SU-DHL-6 (cell line): ENCODE measurements around the gene SUGCT.

ENCODE experiments used
- H2AFZ ChIP-seq: fragments of 200-600 bp; sonication (generic); 2 replicates; pipeline ENCODE4 v1.6.1; 2014; ENCODE audit warnings: low read depth, mild to moderate bottlenecking, moderate library complexity, mixed read lengths, antibody characterized with exemption, low read length; ENCODE audit not compliant: severe bottlenecking
- H3F3A ChIP-seq: fragments of 200-600 bp; shearing (Covaris generic); 2 replicates; pipeline ENCODE4 v1.6.0; 2016; ENCODE audit warnings: antibody characterized with exemption, mild to moderate bottlenecking; ENCODE audit not compliant: insufficient read depth
- H3K27ac ChIP-seq: fragments of 200-600 bp; sonication (generic); 2 replicates; pipeline ENCODE4 v1.5.1; 2016; ENCODE audit warnings: low read depth, mild to moderate bottlenecking, low read length, moderate library complexity, mixed read lengths
- H3K27me3 ChIP-seq: fragments of 200-600 bp; sonication (generic), shearing (Covaris generic); 2 replicates; pipeline ENCODE4 v1.6.0; 2014; ENCODE audit warnings: mild to moderate bottlenecking, low read length
- H3K36me3 ChIP-seq: fragments of 200-600 bp; sonication (generic); 2 replicates; pipeline ENCODE4 v1.6.1; 2014; ENCODE audit warnings: mild to moderate bottlenecking, low read length, mixed read lengths
- H3K4me2 ChIP-seq: fragments of 300-600, 200-600 bp; shearing (Covaris generic), sonication (generic); 2 replicates; pipeline ENCODE4 v1.6.0; 2014; ENCODE audit warnings: low read length, low read depth, mild to moderate bottlenecking; ENCODE audit not compliant: poor library complexity, severe bottlenecking
- H3K4me3 ChIP-seq: fragments of 200-600 bp; sonication (generic); 2 replicates; pipeline ENCODE4 v1.5.1; 2014; ENCODE audit warnings: antibody characterized with exemption, low read length, mild to moderate bottlenecking, mixed read lengths; ENCODE audit not compliant: insufficient read depth, poor library complexity, severe bottlenecking
- H3K79me2 ChIP-seq: fragments of 200-600 bp; sonication (generic); 2 replicates; pipeline ENCODE4 v1.6.1; 2014; ENCODE audit warnings: mild to moderate bottlenecking, low read length, moderate library complexity; ENCODE audit not compliant: insufficient read depth
- H3K9ac ChIP-seq: fragments of 200-600 bp; sonication (generic); 2 replicates; pipeline ENCODE4 v1.7.0; 2014; ENCODE audit warnings: mild to moderate bottlenecking, low read length
- H3K9me2 ChIP-seq: fragments of 200-600 bp; sonication (generic); replicated peaks from 2 replicates; pipeline ENCODE4 v1.6.1; 2014; ENCODE audit warnings: low read length; ENCODE audit not compliant: insufficient read depth
- H3K9me3 ChIP-seq: fragments of 200-600 bp; sonication (generic); 2 replicates; pipeline ENCODE4 v1.6.1; 2014; ENCODE audit warnings: low read length, mixed read lengths; ENCODE audit not compliant: insufficient read depth
- H4K20me1 ChIP-seq: fragments of 200-600 bp; sonication (generic); 2 replicates; pipeline ENCODE4 v1.6.1; 2014; ENCODE audit warnings: low read depth, mild to moderate bottlenecking, antibody characterized with exemption, low read length, moderate library complexity, mixed read lengths
- CTCF ChIP-seq: fragments of 200-600 bp; sonication (generic); IDR thresholded peaks from one replicate; pipeline ENCODE4 v1.5.1; 2017; ENCODE audit warnings: antibody characterized with exemption, mild to moderate bottlenecking, low read length, moderate library complexity; ENCODE audit not compliant: insufficient read depth, poor library complexity, severe bottlenecking
- EZH2phosphoT487 ChIP-seq: fragments of 200-600 bp; sonication (generic), shearing (Covaris generic); conservative IDR thresholded peaks from 2 replicates; pipeline ENCODE4 v1.6.1; 2018; ENCODE audit warnings: mild to moderate bottlenecking, antibody characterized with exemption, low read length, moderate library complexity, mixed read lengths

SUGCT gene

GRCh38 chr7:40608321-40609075 is 473.7 kb downstream of the SUGCT start:
- Histone ChIP-seq H3K9ac (no peak overlapping the region), H3K79me2 (no peaks in the 10 kb centered on the region), H3K36me3 (no peaks in the 10 kb centered on the region), H3F3A (no peaks in the 10 kb centered on the region), H3K27me3 (no peaks in the 10 kb centered on the region), H3K4me2 (no peak overlapping the region), H3K4me3 (no peak overlapping the region), H3K9me2 (no peaks in the 10 kb centered on the region), H3K27ac (no peak overlapping the region), H4K20me1 (no peaks in the 10 kb centered on the region), H3K9me3 (no peaks in the 10 kb centered on the region), H2AFZ (no peak overlapping the region)
- TF ChIP-seq EZH2phosphoT487 (no peak), CTCF (no peak)

GRCh38 chr7:40610461-40610860 is 475.7 kb downstream of the SUGCT start:
- H3K9me3 ChIP-seq: no peaks in the 10 kb centered on the region
- no peak overlapping the region for H3K9ac ChIP-seq
- H3F3A ChIP-seq: no peaks in the 10 kb centered on the region

GRCh38 chr7:40611095-40611871 is 476.5 kb downstream of the SUGCT start:
- Histone ChIP-seq H3K9me3 (no peaks in the 10 kb centered on the region), H3K4me3 (no peak overlapping the region), H3K27ac (no peak overlapping the region), H3K36me3 (no peaks in the 10 kb centered on the region), H3F3A (no peaks in the 10 kb centered on the region), H3K4me2 (no peak overlapping the region), H2AFZ (no peak overlapping the region), H3K9me2 (no peaks in the 10 kb centered on the region), H3K79me2 (no peaks in the 10 kb centered on the region), H3K9ac (no peak overlapping the region), H4K20me1 (no peaks in the 10 kb centered on the region), H3K27me3 (no peaks in the 10 kb centered on the region)
- TF ChIP-seq CTCF (no peak), EZH2phosphoT487 (no peak)

More at GRCh38 chr7:40610461-40610860, 475.7 kb downstream of the SUGCT start:
- no peak overlapping the region for H3K4me2 ChIP-seq
- no peaks in the 10 kb centered on the region for H3K27me3 ChIP-seq
- no peaks in the 10 kb centered on the region for H4K20me1 ChIP-seq
- no peaks in the 10 kb centered on the region for H3K9me2 ChIP-seq
- no peaks in the 10 kb centered on the region for H3K79me2 ChIP-seq
- TF ChIP-seq CTCF: no peak
- TF ChIP-seq EZH2phosphoT487: no peak
- no peaks in the 10 kb centered on the region for H3K36me3 ChIP-seq
- no peak overlapping the region for H2AFZ ChIP-seq
- no peak overlapping the region for H3K4me3 ChIP-seq
- no peak overlapping the region for H3K27ac ChIP-seq
